ENCODE measurements around the gene FAM210B.
"Not testable (repeated sequence)": the region's sequence is repeated elsewhere in the genome, so short reads cannot be mapped to it uniquely, and the experiment has no call there.

The FAM210B gene

DNA sequence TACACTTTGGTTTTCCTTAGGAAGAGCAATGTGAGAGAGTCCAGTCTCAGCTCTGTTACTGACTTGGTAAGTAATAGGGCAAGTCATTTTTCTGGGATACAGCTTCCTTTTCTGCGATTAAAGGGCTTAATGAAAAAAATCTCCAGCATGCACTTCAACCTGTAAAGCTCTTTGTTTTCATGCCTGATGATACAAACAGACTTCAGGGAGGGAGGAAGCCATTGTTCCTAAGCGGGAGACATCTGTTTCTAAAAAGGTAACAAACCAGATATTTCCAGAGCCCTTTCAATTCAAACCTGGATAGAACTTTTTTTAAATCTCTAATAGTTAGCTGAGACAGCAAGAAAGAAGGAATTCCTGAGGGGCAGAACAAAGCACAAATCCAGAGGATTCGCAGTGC, 48.1 kb downstream of the FAM210B start:
- peaks cover 8% of the 10 kb centered on the region for H3K4me1 Mint-ChIP-seq
- H3K4me3 Mint-ChIP-seq, result no peak overlapping the region
- DNase-seq (ENCODE audit: low spot score in 2 of 2) (no peak), ATAC-seq (replicated peaks; ENCODE audit: extremely low read depth, poor library complexity, severe bottlenecking) (no peak)
- H3K27me3 Mint-ChIP-seq, result no peaks in the 10 kb centered on the region
- H3K9me3 Mint-ChIP-seq, result no peaks in the 10 kb centered on the region
- peak overlapping the region; percentile 70 for H3K27ac Mint-ChIP-seq (ENCODE audit: low read depth)
- peaks cover 48% of the 10 kb centered on the region for H3K36me3 Mint-ChIP-seq (ENCODE audit: insufficient read depth)

DNA sequence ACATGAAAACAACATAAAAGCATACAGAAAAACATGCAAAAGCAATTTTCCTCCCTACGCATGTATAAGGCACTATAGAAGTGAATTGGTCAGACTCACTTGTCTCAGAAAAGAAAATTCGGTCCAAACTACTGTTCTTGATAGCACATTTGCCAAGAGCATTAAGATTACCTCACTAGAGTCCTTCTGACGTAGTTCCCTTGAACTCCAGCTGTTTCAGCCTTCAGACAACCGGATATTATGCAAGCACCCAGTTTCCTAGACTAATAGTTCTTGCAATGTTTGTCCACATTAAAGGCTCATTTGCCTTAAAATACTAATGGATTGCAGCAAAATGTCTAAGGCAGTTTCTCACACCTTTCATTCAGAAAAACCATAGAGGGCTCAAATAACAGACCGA, 50.7 kb downstream of the FAM210B start:
- Mint-ChIP-seq H3K4me3 (no peak overlapping the region), H3K27me3 (no peaks in the 10 kb centered on the region), H3K36me3 (ENCODE audit: insufficient read depth) (peaks cover 33% of the 10 kb centered on the region), H3K9me3 (no peaks in the 10 kb centered on the region), H3K27ac (ENCODE audit: low read depth) (no peak overlapping the region), H3K4me1 (peaks cover 20% of the 10 kb centered on the region)
- ATAC-seq (replicated peaks; ENCODE audit: extremely low read depth, poor library complexity, severe bottlenecking) (no peak), DNase-seq (ENCODE audit: low spot score in 2 of 2) (no peak)

DNA sequence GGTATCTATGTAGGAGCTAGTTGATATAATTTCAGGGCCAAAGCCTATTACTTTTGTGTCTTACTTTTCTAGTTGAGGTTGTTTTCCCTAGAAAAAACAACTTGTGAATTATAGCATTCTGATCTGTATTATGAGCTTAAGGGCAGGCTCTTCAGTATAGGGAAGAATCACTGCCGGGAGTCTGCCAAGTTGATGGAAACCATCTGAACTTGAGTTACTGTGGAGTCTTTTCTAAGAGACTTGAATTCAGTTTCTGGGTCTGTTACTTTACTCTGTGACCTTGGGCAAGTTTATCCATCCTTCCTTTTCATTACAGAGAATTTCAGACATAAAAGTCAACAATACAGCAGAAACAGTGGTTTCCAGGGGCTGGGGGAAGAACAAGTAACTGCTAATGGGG, 51.2 kb downstream of the FAM210B start:
- Mint-ChIP-seq H3K4me1 (peaks cover 22% of the 10 kb centered on the region), H3K27me3 (no peaks in the 10 kb centered on the region), H3K4me3 (no peak overlapping the region), H3K9me3 (no peaks in the 10 kb centered on the region), H3K36me3 (ENCODE audit: insufficient read depth) (peaks cover 30% of the 10 kb centered on the region), H3K27ac (ENCODE audit: low read depth) (no peak overlapping the region)
- DNase-seq (ENCODE audit: low spot score in 2 of 2) (no peak), ATAC-seq (replicated peaks; ENCODE audit: extremely low read depth, poor library complexity, severe bottlenecking) (no peak)

DNA sequence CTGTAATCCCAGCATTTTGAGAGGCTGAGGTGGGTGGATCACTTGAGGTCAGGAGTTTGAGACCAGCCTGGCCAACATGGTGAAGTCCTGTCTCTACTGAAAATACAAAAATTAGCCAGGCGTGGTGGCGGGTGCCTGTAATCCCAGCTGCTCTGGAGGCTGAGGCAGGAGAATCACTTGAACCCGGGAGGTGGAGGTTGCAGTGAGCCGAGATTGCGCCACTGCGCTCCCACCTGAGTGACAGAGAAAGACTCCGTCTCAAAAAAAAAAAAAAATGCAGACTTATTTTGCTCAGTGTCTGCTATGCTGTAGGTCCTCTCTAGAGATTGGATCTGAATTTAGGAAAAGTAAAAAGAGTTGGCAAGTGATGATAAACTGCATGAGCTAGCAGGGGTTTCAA, 52.5 kb downstream of the FAM210B start:
- peaks cover 24% of the 10 kb centered on the region for H3K4me1 Mint-ChIP-seq
- H3K36me3 Mint-ChIP-seq (ENCODE audit: insufficient read depth), result peaks cover 17% of the 10 kb centered on the region
- H3K27me3 Mint-ChIP-seq; ATAC-seq (replicated peaks; ENCODE audit: extremely low read depth, poor library complexity, severe bottlenecking); H3K9me3 Mint-ChIP-seq; DNase-seq (ENCODE audit: low spot score in 2 of 2): not testable (repeated sequence)
- peak overlapping the region; percentile 83 for H3K4me3 Mint-ChIP-seq
- peak overlapping the region; percentile 87 for H3K27ac Mint-ChIP-seq (ENCODE audit: low read depth)

DNA sequence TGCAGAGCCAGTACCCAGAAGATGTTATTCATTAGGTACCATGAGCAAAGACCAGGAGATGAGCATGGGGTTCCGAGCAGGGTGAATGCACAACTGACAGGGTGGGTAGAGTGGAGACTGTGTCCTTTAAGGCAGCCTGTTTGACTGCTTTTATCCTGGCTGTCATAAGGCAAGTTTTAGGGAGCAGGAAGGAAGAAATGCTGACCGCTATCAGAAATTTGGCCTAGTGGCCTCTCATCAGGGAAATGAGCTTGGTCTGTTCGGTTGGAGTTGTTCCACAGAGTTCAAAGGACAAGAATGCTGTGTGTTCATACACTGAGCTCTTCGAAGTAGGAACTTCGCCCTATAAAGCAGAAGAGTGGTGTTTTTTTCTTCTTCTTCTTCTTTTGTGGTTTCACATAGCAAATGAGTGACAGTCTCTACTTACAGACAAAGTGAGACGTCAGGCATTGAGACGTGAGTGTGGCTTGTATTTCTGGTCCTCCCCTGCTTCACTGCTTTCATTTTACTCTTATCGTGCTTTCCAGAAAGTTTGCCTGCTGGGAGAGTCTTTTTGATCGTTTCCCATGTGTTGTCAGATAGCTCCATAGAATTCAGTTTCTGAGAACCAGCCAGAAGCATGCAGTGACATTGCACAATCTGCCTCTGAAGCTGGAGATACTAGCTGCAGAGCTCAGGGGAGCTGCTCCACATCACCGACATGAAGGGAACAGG, 53.1 kb downstream of the FAM210B start, which contains the start of gene CASS4:
Gene CASS4 (plus strand): TSS at position 502 of the 714 bp plus-strand sequence. CDS start 199 bp downstream, at position 701.
- DNase-seq (ENCODE audit: low spot score in 2 of 2) (no peak), ATAC-seq (replicated peaks; ENCODE audit: extremely low read depth, poor library complexity, severe bottlenecking) (peak; percentile 80)
- peak within 1 kb of the TSS; percentile 83 for H3K4me3 Mint-ChIP-seq
- peaks cover 14% of the 10 kb centered on the region for H3K36me3 Mint-ChIP-seq (ENCODE audit: insufficient read depth)
- peaks cover 24% of the 10 kb centered on the region for H3K4me1 Mint-ChIP-seq
- no peaks in the 10 kb centered on the region for H3K9me3 Mint-ChIP-seq
- no peaks in the 10 kb centered on the region for H3K27me3 Mint-ChIP-seq
- peak within 1 kb of the TSS; percentile 87 for H3K27ac Mint-ChIP-seq (ENCODE audit: low read depth)

DNA sequence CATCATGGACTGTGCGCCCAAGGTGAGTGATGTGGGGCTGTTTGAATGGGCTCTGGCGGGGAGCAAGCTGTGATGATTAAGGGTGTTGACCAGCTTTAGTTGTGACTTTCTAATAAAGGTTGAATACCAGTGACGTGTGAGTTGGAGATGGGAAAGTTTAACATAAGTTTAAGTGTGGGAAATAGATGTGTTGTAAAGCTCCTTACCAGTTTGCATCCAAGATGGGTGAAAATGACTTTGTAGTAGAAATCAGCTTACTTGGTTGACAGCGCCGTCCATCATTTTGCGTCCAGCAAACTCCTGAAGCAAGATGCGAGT, 53.7 kb downstream of the FAM210B start:
- DNase-seq (ENCODE audit: low spot score in 2 of 2) (no peak), ATAC-seq (replicated peaks; ENCODE audit: extremely low read depth, poor library complexity, severe bottlenecking) (no peak)
- Mint-ChIP-seq H3K4me1 (peaks cover 29% of the 10 kb centered on the region), H3K9me3 (no peaks in the 10 kb centered on the region), H3K36me3 (ENCODE audit: insufficient read depth) (peaks cover 11% of the 10 kb centered on the region), H3K27ac (ENCODE audit: low read depth) (peak overlapping the region; percentile 87), H3K27me3 (no peaks in the 10 kb centered on the region), H3K4me3 (peak overlapping the region; percentile 83)

DNA sequence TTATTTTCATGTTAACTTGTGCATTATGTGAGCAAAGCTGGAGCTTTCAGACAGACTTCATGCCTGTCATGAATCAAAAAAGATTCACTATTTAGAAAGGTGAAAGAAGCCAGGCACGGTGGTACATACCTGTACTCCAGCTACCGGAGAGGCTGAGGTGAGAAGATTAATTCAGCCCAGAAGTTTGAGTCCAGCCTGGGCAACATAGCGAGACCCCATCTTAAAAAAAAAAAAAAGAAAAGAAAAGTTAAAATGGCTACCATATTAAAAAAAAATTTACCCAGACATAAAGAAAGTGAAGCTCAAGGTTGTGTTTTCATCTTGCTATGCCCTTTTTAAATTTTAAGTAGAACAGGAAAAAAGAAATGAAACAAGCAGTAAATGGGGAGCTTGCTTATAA, 54.2 kb downstream of the FAM210B start:
- Mint-ChIP-seq H3K27ac (ENCODE audit: low read depth) (peak overlapping the region; percentile 87), H3K4me3 (peak overlapping the region; percentile 83), H3K27me3 (no peaks in the 10 kb centered on the region), H3K4me1 (peaks cover 34% of the 10 kb centered on the region), H3K9me3 (no peaks in the 10 kb centered on the region), H3K36me3 (ENCODE audit: insufficient read depth) (peaks cover 6% of the 10 kb centered on the region)
- DNase-seq (ENCODE audit: low spot score in 2 of 2) (no peak), ATAC-seq (replicated peaks; ENCODE audit: extremely low read depth, poor library complexity, severe bottlenecking) (no peak)

DNA sequence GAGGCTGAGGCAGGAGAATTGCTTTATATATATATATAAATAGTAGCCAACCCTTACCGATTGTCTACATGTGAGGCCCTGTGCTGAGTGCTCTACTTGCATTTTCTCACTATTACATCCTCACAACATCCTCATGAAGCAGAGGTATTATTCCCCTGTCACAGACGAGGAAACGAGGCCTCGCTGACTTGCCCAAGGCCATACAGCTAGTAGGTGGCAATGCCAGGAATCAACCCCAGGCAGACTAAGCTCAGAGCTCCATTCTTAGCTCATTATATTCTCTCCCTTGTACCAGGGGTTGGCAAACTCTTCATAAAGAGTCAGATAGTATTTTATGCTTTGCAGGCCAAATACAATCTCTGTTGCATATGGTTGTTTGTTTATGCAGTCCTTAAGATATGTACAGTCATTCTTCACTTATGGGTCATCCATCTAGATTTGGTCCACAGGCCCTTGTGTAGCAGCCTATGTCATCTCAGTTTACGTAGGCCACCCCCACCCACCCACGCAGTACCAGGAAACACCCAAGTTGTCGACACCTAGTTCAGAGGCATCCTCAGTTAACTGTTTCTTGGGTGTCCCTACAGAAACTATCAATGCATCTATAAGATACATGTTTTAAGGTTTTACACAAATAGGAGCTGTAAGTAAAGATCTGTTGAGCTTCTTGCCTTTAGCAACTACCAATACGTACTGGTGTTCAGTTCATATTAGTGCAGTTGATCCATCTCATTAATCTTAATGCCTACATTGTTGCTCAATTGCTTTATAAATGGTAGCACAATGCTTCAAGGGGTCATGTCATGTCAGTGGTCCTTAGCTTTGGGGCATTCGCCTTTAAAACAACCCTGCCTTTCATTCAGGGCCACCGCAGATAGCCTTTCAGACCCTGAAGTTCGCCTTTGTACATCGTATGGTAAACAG, 56.3 kb downstream of the FAM210B start:
- H3K36me3 Mint-ChIP-seq (ENCODE audit: insufficient read depth), result peaks cover 9% of the 10 kb centered on the region
- no peak overlapping the region for H3K27ac Mint-ChIP-seq (ENCODE audit: low read depth)
- DNase-seq (ENCODE audit: low spot score in 2 of 2) (no peak), ATAC-seq (replicated peaks; ENCODE audit: extremely low read depth, poor library complexity, severe bottlenecking) (peak; percentile 34)
- no peaks in the 10 kb centered on the region for H3K9me3 Mint-ChIP-seq
- peaks cover 39% of the 10 kb centered on the region for H3K4me1 Mint-ChIP-seq
- peak overlapping the region; percentile 31 for H3K4me3 Mint-ChIP-seq
- H3K27me3 Mint-ChIP-seq, result no peaks in the 10 kb centered on the region

DNA sequence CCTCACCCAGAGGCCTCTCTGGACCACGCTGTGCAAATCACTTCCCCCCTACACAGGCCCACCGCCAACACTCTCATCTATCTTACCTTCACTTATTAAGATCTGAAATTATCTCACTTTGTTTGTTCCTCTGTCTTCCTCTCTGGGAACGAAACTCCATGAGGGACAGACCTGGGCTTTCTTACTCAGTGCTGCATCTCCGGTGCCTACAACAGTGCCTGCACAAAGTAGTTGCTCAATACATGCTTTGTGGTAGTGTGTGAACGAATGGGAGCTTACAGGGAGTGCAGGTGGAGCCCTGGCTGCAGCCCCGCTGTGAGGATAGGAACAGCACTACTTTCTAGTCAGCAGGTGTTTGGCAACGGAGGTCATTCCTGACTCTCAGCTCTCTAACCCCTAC, 58.6 kb downstream of the FAM210B start:
- Mint-ChIP-seq H3K27ac (ENCODE audit: low read depth) (peak overlapping the region; percentile 47), H3K4me3 (no peak overlapping the region), H3K36me3 (ENCODE audit: insufficient read depth) (peaks cover 14% of the 10 kb centered on the region), H3K4me1 (peaks cover 32% of the 10 kb centered on the region), H3K9me3 (no peaks in the 10 kb centered on the region), H3K27me3 (no peaks in the 10 kb centered on the region)
- no peak for DNase-seq (ENCODE audit: low spot score in 2 of 2)
- ATAC-seq (replicated peaks; ENCODE audit: extremely low read depth, poor library complexity, severe bottlenecking), result no peak

DNA sequence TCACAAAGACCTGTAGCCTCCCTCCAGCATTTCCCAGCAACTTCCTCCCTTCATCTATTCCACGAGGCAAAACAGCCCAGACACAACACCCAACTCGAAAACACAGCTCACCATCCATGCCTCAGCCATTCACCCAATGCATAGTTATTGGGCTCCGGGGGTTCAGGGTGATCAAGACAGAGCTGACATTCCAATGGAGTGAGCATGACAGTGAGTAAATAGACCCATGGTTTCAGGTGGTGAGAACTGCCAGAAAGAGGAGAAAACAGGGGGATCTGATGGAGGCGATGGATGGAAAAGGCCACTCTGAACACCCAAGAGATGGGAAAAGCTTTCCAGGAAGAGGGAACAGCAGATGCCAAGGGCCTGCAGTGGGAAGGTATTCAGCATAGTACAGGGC, 59.1 kb downstream of the FAM210B start:
- Mint-ChIP-seq H3K4me1 (peaks cover 31% of the 10 kb centered on the region), H3K4me3 (peak overlapping the region; percentile 33), H3K36me3 (ENCODE audit: insufficient read depth) (peaks cover 12% of the 10 kb centered on the region), H3K27ac (ENCODE audit: low read depth) (peak overlapping the region; percentile 47), H3K27me3 (no peaks in the 10 kb centered on the region), H3K9me3 (no peaks in the 10 kb centered on the region)
- ATAC-seq (replicated peaks; ENCODE audit: extremely low read depth, poor library complexity, severe bottlenecking), result no peak
- DNase-seq (ENCODE audit: low spot score in 2 of 2), result no peak
